Gastroesophageal sphincter (tissue), 4 donors: ENCODE results near the gene SFXN3. TPM values are rescaled to one million over a fixed set of nuclear protein-coding genes. Genes with fewer than 3 reads are reported as not detected.

Experiments
- ATAC-seq: fragments of 150-250 bp; one replicate; pipeline ENCODE4 v1.9.1; 2016; ENCODE audit warnings: mild to moderate bottlenecking, moderate library complexity
- H3K27ac ChIP-seq, 4 donors: fragments of 200-600 bp; sonication (generic) in 3 of 4; 1 replicate in 3 of 4; 2 replicates in 1 of 4; pipeline ENCODE4 v1.5.1; 2016 to 2019
- H3K27me3 ChIP-seq: fragments of 200-600 bp; sonication (generic); one replicate; pipeline ENCODE4 v1.5.1; 2019
- H3K36me3 ChIP-seq, 2 donors: fragments of 200-600 bp; sonication (generic); one replicate each; pipeline ENCODE4 v1.5.1; 2019; ENCODE audit warnings: control low read depth in 1 of 2
- H3K4me1 ChIP-seq, 3 donors: fragments of 200-600 bp; sonication (generic); 1 replicate in 2 of 3; 2 replicates in 1 of 3; pipeline ENCODE4 v1.5.1; 2016 to 2019; ENCODE audit warnings: control low read depth in 2 of 3
- H3K4me3 ChIP-seq, 2 donors: fragments of 200-600 bp; sonication (generic); one replicate each; pipeline ENCODE4 v1.5.1; 2019; ENCODE audit warnings: mild to moderate bottlenecking in 1 of 2, moderate library complexity in 1 of 2
- H3K9me3 ChIP-seq, 3 donors: fragments of 200-600 bp; sonication (generic); one replicate each; pipeline ENCODE4 v1.5.1; 2017 to 2019; ENCODE audit warnings: control low read depth in 2 of 3
- EP300 ChIP-seq: sonication (generic); formaldehyde crosslinking; IDR thresholded peaks from one replicate; pipeline ENCODE4 v1.6.1; 2017; ENCODE audit warnings: antibody characterized with exemption, mild to moderate bottlenecking
- POLR2A ChIP-seq, 2 donors: fragments of 450-650 bp; IDR thresholded peaks; one replicate each; pipeline ENCODE4 v1.6.1; 2017; ENCODE audit warnings: antibody characterized with exemption in 2 of 2, mild to moderate bottlenecking in 2 of 2, moderate library complexity in 1 of 2
- POLR2AphosphoS5 ChIP-seq: sonication (generic); formaldehyde crosslinking; IDR thresholded peaks from one replicate; pipeline ENCODE4 v1.6.1; 2017; ENCODE audit warnings: antibody characterized with exemption
- WGBS, 2 donors: methylation state at CpG; one replicate each; pipeline ENCODE4 v1.1.5; 2018; ENCODE audit warnings: low coverage in 1 of 2; 5-methylcytosine and 5-hydroxymethylcytosine counted together
- total RNA-seq, 4 donors: library from RNA; depleted of rRNA; stranded (reverse); fragments of >200 nt; gene quantifications; one replicate each; pipeline ENCODE4 v1.1.0, GENCODE V29; 2016
- TF ChIP-seq, protein P1 (sequence below), 4 experiments: fragments of 200-600 bp in 2 of 4; fragments of 450-650 bp in 2 of 4; sonication (generic) in 1 of 4; IDR thresholded peaks; one replicate each; pipeline ENCODE4 v1.5.1; 2017 to 2019; ENCODE audit warnings: antibody characterized with exemption in 4 of 4, mild to moderate bottlenecking in 2 of 4, moderate library complexity in 2 of 4

The SFXN3 gene
- total RNA-seq, 4 donors from 2014 or later, result 47.5 to 84.2 (median 66.0) TPM

DNA sequence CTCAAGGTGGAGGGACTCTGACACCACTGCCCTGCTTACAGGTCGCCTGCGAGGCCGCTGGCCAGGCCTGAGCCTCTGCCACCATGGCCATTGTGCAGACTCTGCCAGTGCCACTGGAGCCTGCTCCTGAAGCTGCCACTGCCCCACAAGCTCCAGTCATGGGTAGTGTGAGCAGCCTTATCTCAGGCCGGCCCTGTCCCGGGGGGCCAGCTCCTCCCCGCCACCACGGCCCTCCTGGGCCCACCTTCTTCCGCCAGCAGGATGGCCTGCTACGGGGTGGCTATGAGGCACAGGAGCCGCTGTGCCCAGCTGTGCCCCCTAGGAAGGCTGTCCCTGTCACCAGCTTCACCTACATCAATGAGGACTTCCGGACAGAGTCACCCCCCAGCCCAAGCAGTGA is 28.6 kb upstream of the SFXN3 start:
- H3K36me3 ChIP-seq, result peaks cover 0 to 52% of the 10 kb centered on the region in 2 donors

DNA sequence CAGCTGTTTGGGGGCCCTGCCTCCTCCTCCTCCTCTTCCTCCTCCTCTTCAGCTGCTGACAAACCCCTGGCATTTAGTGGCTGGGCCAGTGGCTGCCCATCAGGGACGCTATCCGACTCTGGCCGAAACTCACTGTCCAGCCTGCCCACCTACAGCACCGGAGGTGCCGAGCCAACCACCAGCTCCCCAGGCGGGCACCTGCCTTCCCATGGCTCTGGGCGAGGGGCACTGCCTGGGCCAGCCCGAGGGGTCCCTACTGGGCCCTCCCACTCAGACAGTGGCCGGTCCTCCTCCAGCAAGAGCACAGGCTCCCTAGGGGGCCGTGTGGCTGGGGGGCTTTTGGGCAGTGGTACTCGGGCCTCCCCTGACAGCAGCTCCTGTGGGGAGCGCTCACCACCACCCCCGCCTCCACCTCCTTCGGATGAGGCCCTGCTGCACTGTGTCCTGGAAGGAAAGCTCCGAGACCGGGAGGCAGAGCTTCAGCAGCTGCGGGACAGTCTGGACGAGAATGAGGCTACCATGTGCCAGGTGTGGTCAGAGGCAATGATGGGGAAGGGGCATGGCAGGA is 27.3 kb upstream of the SFXN3 start:
- H3K4me1 ChIP-seq, result peaks cover 2 to 88% (median 31%) of the 10 kb centered on the region in 3 donors
- no peaks in the 10 kb centered on the region for H3K9me3 ChIP-seq
- ATAC-seq, result no peak
- H3K27me3 ChIP-seq, result no peaks in the 10 kb centered on the region
- TF ChIP-seq POLR2A (IDR thresholded peaks at IDR 0.05), result no peak
- TF ChIP-seq, protein P1, sequence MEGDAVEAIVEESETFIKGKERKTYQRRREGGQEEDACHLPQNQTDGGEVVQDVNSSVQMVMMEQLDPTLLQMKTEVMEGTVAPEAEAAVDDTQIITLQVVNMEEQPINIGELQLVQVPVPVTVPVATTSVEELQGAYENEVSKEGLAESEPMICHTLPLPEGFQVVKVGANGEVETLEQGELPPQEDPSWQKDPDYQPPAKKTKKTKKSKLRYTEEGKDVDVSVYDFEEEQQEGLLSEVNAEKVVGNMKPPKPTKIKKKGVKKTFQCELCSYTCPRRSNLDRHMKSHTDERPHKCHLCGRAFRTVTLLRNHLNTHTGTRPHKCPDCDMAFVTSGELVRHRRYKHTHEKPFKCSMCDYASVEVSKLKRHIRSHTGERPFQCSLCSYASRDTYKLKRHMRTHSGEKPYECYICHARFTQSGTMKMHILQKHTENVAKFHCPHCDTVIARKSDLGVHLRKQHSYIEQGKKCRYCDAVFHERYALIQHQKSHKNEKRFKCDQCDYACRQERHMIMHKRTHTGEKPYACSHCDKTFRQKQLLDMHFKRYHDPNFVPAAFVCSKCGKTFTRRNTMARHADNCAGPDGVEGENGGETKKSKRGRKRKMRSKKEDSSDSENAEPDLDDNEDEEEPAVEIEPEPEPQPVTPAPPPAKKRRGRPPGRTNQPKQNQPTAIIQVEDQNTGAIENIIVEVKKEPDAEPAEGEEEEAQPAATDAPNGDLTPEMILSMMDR (IDR thresholded peaks at IDR 0.05), result no peak
- no peak for TF ChIP-seq EP300
- no peak for TF ChIP-seq POLR2AphosphoS5
- H3K27ac ChIP-seq, result peak overlapping the region in 3 of 4 donors; percentile 96 to 99 (median 99)
- H3K36me3 ChIP-seq, result peaks cover 0 to 52% of the 10 kb centered on the region in 2 donors
- H3K4me3 ChIP-seq, result no peak overlapping the region
- no CpG with 5 or more reads among the region's 18 CpGs for WGBS, 2 donors

More for the DNA sequence above, 28.6 kb upstream of the SFXN3 start:
- peaks cover 2 to 88% (median 22%) of the 10 kb centered on the region in 3 donors for H3K4me1 ChIP-seq
- H3K4me3 ChIP-seq, result no peak overlapping the region
- WGBS, 2 donors, result 80% methylated on average over 3 of the region's 11 CpGs; no CpG with 5 or more reads in 1 of the 2 donors
- ATAC-seq, result no peak
- H3K27ac ChIP-seq, result peak overlapping the region; percentile 77 to 99 (median 98)
- H3K9me3 ChIP-seq, result no peaks in the 10 kb centered on the region
- TF ChIP-seq, protein P1 (IDR thresholded peaks at IDR 0.05), result no peak
- TF ChIP-seq POLR2A (IDR thresholded peaks at IDR 0.05), result no peak
- TF ChIP-seq EP300, result no peak
- no peak for TF ChIP-seq POLR2AphosphoS5
- no peaks in the 10 kb centered on the region for H3K27me3 ChIP-seq

DNA sequence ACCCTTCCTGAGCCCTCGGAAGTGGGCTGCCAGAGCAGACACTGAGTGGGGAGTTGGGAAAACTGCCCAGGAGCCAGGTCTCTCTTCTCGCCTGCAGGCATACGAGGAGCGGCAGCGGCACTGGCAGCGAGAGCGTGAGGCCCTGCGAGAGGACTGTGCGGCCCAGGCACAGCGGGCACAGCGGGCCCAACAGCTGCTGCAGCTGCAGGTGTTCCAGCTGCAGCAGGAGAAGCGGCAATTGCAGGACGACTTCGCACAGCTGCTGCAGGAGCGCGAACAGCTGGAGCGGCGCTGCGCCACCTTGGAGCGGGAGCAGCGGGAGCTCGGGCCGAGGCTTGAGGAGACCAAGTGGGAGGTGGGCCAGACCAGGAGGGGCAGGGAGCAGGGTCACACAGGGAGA is 25.7 kb upstream of the SFXN3 start:
- Histone ChIP-seq H3K27ac (peak overlapping the region in 3 of 4 donors; percentile 17 to 69 (median 40)), H3K4me1 (peaks cover 2 to 86% (median 34%) of the 10 kb centered on the region in 3 donors), H3K27me3 (no peaks in the 10 kb centered on the region), H3K36me3 (peaks cover 0 to 52% of the 10 kb centered on the region in 2 donors), H3K4me3 (no peak overlapping the region), H3K9me3 (no peaks in the 10 kb centered on the region)
- WGBS, 2 donors, result no CpG with 5 or more reads among the region's 23 CpGs
- ATAC-seq, result no peak
- no peak for TF ChIP-seq EP300
- no peak for TF ChIP-seq POLR2A (IDR thresholded peaks at IDR 0.05)
- no peak for TF ChIP-seq POLR2AphosphoS5
- TF ChIP-seq, protein P1 (IDR thresholded peaks at IDR 0.05), result no peak

DNA sequence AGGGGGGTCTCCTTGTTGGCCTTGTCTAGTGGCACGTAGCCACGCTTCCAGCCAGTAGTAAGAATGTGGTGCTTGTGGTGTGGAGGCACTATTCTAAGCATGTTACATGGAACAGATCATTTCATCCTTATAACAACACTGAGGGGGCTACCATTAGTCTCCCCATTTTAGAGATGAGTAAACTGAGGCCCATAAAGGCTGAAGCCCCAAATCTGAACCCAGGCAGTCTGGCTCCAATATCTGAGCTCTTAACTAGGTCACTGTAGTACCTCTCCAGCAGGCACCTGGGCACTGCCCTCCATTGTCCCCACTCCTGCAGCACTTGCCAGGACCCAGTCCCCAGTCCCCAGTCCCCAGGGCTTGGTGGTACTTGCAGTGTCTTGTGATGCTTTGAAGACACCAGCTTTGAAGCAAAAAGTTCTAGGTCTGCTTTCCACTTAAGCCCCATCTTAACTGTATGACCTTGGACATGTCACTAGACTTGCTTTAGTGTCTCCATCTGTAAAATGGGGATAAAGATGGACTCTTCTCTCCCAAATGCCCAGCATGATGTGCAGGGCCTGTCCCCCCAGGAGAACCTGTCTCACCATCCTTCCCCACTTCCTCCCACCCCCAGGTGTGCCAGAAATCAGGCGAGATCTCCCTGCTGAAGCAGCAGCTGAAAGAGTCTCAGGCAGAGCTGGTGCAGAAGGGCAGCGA is 25.0 kb upstream of the SFXN3 start:
- H3K27me3 ChIP-seq, result no peaks in the 10 kb centered on the region
- peak overlapping the region in 3 of 4 donors; percentile 40 to 69 (median 65) for H3K27ac ChIP-seq
- H3K4me1 ChIP-seq, result peaks cover 2 to 80% (median 29%) of the 10 kb centered on the region in 3 donors
- H3K9me3 ChIP-seq, result no peaks in the 10 kb centered on the region
- peaks cover 0 to 52% of the 10 kb centered on the region in 2 donors for H3K36me3 ChIP-seq
- WGBS, 2 donors, result 70 to 92% methylated on average over 2 of the region's 4 CpGs
- ATAC-seq, result no peak
- TF ChIP-seq EP300 (no peak), POLR2AphosphoS5 (no peak), POLR2A (IDR thresholded peaks at IDR 0.05) (no peak)
- TF ChIP-seq, protein P1 (IDR thresholded peaks at IDR 0.05), result no peak
- no peak overlapping the region for H3K4me3 ChIP-seq
